GM19438 (cell line): ENCODE measurements around the gene SEL1L2.

ENCODE experiments used
- ATAC-seq: cut with Tn5 transposase; IDR thresholded peaks from one replicate; pipeline ENCODE4 v1.9.1; 2021; ENCODE audit warnings: low read depth; ENCODE audit not compliant: unreplicated experiment

SEL1L2 gene

DNA sequence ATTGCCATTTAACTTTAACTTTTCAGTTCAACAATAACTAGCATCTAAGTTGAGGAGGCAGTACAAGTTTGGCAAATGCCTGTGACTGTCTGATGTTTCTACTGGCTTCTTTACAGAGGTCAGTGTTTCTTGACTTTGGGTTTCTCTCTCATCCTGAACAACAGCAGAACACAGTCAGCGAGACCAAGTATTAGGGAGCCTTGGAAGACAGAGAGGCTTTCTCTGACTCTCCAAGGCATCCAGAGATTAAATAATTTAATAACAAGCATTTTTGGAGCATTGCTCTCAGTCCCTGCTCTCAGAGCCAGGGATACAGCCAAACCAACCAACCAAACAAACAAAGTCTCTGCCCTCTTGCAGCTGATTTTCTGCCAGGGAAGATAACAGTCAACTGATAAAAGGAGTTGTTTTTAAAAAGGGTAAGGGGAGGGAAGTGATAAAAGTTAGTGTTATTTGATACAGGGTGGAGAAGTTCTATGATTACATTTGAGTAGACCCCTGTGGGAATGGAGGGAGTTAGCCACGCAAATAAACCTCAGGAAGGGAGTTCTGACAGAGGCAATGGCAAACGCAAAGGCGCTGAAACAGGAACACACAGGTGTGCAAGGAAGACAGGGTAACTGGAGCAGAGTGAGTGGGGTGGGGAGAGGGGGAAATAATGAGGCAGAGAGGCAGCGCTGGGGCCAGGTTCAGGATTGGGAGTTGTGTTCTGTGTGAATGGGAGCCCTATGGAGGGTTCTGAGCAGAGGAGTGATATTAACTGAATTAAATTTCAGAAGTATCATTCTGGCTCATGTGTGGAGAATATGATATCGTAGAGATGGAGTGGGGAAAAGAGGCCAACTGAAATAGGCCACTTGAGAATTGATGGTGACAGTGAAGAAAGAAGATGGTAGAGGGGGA lies 55.2 kb downstream of the SEL1L2 start:
- ATAC-seq: no peak

GRCh38 chr20:13930281-13930680 lies 60.1 kb downstream of the SEL1L2 start:
- no peak for ATAC-seq

DNA sequence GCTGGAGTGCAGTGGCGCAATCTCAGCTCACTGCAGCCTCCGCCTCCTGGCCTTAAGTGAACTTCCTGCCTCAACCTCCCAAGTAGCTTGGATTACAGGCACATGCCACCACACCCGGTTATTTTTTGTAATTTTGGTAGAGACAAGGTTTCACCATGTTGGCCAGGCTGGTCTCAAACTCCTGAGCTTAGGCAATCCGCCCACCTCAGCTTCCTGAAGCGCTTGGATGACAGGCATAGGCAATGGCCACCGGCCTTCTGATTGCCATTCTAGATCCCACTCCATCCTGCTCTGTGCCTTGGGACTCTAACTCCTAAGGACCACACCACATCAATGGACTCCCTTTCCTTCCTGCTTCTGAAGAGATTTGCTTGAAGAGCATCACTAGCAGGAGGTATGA lies 60.6 kb downstream of the SEL1L2 start:
- no peak for ATAC-seq

- no peak for ATAC-seq
These were observed 61.5 kb downstream of the SEL1L2 start for GRCh38 chr20:13928901-13929300.

DNA sequence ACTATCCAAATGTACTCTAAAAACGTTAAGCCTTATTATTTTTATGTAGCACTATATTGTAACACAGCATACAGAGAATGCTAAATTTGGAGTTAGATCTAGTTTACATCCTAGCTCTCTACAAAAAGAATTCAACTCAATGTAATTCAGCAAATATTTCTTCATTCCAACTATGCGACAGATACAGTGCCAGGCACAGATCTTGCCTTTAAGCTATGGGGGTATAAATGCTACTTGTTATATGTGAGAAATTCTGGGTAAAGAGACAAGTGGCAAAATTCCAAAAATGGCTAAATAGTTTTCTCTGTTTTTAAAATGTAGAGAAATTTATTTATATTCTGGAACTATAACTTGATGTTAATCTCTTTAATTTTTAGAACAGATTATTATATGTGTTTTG lies 63.2 kb downstream of the SEL1L2 start:
- no peak for ATAC-seq

GRCh38 chr20:13922241-13922640 lies 68.2 kb downstream of the SEL1L2 start:
- ATAC-seq: no peak

GRCh38 chr20:13915284-13915683 lies 75.1 kb downstream of the SEL1L2 start:
- no peak for ATAC-seq

DNA sequence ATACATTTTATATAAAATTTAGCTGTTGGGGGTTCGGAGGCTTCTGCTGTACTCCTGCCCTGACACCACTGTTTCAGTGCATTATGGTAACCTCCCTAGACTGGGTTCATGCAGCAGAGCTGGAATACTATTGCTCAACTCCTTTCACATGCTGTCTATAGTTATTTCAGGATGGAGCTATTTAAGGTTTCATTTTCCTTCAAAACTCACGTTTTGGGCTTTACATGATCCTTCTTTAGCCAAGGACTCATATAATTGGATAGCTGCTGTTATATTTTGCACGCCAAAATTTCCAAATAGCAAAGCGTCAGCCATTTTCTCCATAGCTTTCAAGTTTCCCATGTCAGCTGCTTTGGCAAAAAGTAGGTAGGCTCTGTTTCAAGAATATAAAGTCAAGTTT lies 76.8 kb downstream of the SEL1L2 start:
- ATAC-seq: no peak

DNA sequence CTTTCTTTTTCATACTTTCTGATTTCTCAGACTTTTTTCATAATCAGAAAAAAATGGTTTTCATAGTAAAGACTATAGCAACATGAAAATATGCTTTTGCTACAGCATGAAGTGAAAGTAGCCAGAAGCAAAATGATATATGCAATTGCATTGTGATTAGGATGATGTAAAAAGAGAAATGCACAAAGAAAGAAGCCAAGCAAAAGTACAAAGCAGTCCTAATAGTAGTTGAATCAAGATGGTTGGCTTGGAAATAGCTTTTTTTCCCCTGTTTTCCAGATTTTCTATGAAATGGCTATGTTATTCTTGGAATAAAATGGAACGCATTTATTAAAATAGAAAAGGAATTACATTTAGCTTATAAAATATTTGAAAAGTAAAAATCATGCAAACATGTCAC lies 77.3 kb downstream of the SEL1L2 start:
- no peak for ATAC-seq

GRCh38 chr20:13910492-13910891 lies 79.9 kb downstream of the SEL1L2 start:
- no peak for ATAC-seq

GRCh38 chr20:13909067-13909466 lies 81.3 kb downstream of the SEL1L2 start:
- no peak for ATAC-seq

DNA sequence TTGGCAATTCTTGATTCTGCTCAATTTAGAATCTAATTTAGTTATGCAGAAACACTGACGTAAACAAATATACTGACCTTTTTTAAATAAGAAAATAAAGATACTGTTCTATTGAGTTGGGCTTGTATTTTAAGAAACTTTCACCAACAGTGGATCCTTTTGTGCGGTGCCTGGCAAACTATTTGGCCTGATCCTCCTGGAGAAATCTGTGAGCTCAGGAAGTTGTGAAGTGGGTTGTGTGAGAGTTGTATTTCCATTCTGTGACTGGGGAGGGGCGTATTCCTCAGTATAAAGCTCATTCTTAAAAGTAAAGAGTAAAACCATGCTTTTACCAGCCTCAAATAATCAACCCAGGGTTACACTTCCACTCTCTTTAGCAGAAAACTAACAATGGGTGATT lies 85.6 kb downstream of the SEL1L2 start:
- no peak for ATAC-seq

GRCh38 chr20:13900496-13900895 lies 89.9 kb downstream of the SEL1L2 start:
- ATAC-seq: no peak

DNA sequence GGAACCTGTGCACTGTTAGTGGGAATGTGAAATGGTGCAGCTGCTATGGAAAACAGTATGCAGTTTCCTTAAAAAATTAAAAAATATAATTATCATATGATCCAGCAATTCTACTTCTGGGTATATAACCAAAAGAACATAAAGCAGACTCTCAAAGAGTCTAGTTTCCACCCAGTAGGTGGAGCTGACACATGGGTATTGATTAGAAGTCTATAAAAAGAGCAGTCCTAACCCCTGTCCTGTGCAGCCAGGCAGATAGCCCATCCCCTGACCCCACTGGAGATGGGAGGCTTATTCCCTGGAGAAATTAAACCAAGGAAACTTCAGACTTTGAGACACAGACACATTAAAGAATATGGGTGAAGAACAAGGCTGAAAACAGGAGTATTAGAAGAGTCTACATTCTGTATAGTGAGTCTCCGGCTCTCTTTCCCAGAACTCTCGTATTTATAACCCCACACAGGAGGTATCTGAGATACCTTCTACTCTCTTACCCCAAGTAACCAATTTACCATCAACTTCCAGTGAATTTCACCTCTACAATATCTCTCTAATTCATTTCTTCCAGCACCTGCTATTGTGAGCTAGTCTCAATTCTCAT lies 92.3 kb downstream of the SEL1L2 start:
- ATAC-seq: no peak

- no peak for ATAC-seq
These were observed 98.8 kb downstream of the SEL1L2 start for GRCh38 chr20:13891575-13891974.

DNA sequence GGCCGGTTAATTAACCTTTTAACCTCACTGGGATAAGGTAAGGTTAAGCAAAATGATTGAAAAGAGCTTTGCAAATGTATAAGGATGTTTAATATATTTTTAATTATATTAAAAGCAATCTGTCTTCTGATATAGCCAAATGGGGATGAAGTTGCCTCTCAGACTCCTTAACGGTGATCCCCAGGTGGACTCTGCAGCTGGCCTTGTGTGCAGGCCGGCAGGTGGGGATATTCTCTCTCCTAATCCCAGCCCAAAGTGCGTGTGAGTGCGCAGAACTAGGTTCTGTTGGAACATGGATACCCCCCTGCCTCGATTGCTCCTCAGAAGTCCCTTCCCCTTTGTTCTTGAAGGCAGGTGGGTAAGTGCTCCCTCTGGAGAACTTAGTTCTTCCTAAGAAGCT lies 105.6 kb downstream of the SEL1L2 start:
- ATAC-seq: no peak

DNA sequence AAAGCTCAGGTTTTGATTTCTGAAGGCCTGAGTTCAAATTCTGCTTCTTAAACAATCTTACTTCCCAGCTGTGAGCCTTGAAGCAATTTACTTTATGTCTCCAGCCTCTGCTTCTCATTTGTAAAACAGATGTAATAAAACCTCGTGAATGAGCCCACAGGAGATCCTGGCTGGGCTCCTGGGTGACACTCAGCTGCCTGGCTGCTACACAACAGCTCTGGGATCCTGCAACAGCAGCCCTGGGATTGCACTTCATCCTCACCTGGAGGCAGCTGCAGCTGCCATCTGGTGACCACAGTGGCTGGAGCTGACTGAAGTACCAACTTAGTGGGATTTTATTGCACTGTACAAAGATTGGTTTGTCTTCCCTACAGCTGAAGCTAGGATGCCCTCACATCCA lies 107.0 kb downstream of the SEL1L2 start:
- no peak for ATAC-seq

GRCh38 chr20:13878566-13878965 lies 111.8 kb downstream of the SEL1L2 start:
- ATAC-seq: no peak

DNA sequence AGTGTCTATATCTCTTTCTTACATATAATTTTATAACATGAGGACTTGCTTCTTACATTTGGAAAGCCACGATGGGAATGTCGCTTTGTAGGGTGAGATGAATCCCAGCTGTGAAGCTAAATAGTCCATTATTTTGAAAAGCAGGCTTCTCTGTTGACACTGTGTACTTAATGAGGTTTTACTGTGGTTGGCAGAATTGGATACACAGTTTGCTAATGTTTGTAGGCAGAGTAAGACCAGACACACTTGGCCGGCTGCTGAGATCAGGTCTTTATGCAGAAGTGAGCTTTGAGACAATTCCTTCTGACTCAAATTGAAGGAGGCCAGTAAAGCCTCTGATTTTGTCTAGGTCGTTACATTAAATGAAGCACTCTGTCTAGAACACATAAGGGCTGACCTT lies 112.6 kb downstream of the SEL1L2 start:
- no peak for ATAC-seq

- no peak for ATAC-seq
These were observed 115.1 kb downstream of the SEL1L2 start for GRCh38 chr20:13875265-13875811.

DNA sequence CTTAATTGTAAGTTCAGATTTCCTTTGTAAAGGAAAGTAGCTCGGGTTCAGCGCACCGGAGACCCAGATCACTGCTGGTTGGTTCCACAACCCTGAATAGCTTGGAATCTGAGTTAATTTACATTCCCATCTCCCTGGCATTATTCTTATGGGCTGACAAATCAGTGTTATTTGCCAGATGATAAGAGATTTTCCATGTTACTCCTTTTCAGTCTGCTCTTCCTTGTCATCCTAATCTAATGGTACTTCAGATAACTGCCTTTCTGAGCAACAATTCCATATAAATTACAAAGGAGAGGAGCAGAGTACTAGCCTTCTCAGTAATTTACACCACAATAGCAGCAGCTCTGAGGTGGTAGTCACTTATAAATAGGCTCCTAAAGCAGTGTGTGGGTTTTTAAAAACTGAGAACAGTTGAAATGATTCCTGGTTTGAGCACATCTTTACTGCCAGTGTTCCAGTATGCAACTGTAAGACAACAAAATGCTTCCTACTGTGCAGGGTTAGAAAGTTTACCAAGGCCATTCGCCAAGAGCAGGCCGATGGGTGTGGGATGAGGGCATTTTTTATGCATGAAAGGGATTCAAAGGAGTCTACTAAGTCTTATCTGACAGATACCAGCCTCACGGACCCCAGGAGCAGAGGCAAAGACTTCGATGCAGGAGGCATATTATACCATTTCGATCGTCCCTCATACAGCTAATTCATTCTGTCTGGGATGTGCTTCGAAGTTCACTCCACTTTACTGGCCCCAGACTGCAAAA lies 115.8 kb downstream of the SEL1L2 start:
- no peak for ATAC-seq
